Cortex of kidney (tissue), 1 donor: ENCODE measurements around the gene TMEM109.

Experiments
- DNase-seq: peaks from one replicate; lab custom pipeline; 2025; lab: John Stamatoyannopoulos, UW

Gene TMEM109

GRCh38 chr11:60970890-60971289 lies 56.9 kb downstream of the TMEM109 start:
- no peak for DNase-seq

GRCh38 chr11:60971520-60971919 lies 57.6 kb downstream of the TMEM109 start, which contains the start of gene CD6:
Gene CD6, plus strand, starts transcription at chr11:60971680. Its CDS starts 186 bp downstream, at chr11:60971866.
- DNase-seq, result no peak

- DNase-seq, result no peak
Observed at GRCh38 chr11:60972182-60973030, 58.4 kb downstream of the TMEM109 start.
